Measurements from ENCODE around the gene MAP3K15. TPM values are rescaled to one million over a fixed set of nuclear protein-coding genes. Genes with fewer than 3 reads are reported as not detected.
"Not testable (repeated sequence)": the region's sequence is repeated elsewhere in the genome, so short reads cannot be mapped to it uniquely, and the experiment has no call there.

MAP3K15 gene
- polyA plus RNA-seq, 1 donor (not counting 4 experiments of a cell fraction or from before 2014, with no cell fraction given), result 0.03 TPM

DNA sequence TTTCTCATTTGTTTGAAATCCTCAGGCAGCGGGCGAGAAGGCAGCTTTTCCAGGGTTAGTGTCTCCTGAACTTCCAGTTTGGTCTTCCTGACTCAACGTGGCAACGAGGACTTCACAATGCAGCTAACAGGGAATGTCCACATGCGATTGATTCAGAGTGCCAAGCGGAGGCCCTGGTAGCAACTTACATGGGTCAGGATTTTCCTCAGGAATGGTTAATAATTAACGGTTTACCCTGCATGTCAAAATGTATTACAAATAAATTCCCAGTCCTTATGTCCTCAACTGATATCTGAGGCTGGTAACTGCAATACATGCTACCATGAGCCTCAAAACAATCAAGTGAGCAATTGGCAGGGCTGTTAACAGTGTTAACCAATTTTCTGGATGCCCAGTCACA, 67.2 kb downstream of the MAP3K15 start:
- H3K9me1 ChIP-seq (ENCODE audit: control insufficient read depth, extremely low read depth, insufficient read depth, low read length), result no peaks in the 10 kb centered on the region
- FAIRE-seq, result no peak
- no peaks in the 10 kb centered on the region for H3K79me2 ChIP-seq (ENCODE audit: control insufficient read depth, insufficient read depth, low read length)
- H3K36me3 ChIP-seq (ENCODE audit: control insufficient read depth in 2 of 2, extremely low read depth in 1 of 2, insufficient read depth in 2 of 2, low read length in 2 of 2), result no peaks in the 10 kb centered on the region
- no peak overlapping the region for H3K27ac ChIP-seq (ENCODE audit: control insufficient read depth, insufficient read depth, low read length)
- no peak overlapping the region for H3K4me3 ChIP-seq (ENCODE audit: control insufficient read depth in 2 of 3, extremely low read depth in 1 of 3, insufficient read depth in 2 of 3, low read depth in 1 of 3, low read length in 3 of 3)
- no peak overlapping the region for H3K4me2 ChIP-seq (ENCODE audit: control insufficient read depth, extremely low read depth, insufficient read depth, low read depth, low read length)
- no peaks in the 10 kb centered on the region for H4K20me1 ChIP-seq (ENCODE audit: control insufficient read depth, extremely low read depth, insufficient read depth, low read length)
- TF ChIP-seq EZH2 (IDR thresholded peaks at IDR 0.05; ENCODE audit: low read length), result no peak
- TF ChIP-seq CTCF (optimal IDR thresholded peaks at IDR 0.05 in 1 of 3, IDR thresholded peaks at IDR 0.05 in 1 of 3, conservative IDR thresholded peaks at IDR 0.05 in 1 of 3; ENCODE audit: extremely low read depth in 1 of 3, insufficient read depth in 2 of 3, low read length in 3 of 3), result no peak
- H3K9ac ChIP-seq (ENCODE audit: control insufficient read depth, extremely low read depth, insufficient read depth, low read length), result no peak overlapping the region
- H2AFZ ChIP-seq (ENCODE audit: control insufficient read depth, low read length), result no peak overlapping the region
- DNase-seq (ENCODE audit: low read depth, low spot score), result no peak
- H3K4me1 ChIP-seq (ENCODE audit: control insufficient read depth, extremely low read depth, insufficient read depth, low read length), result no peaks in the 10 kb centered on the region
- H3K9me3 ChIP-seq (ENCODE audit: control insufficient read depth, low read depth, low read length), result no peaks in the 10 kb centered on the region
- dilution Hi-C loops (cut with MboI; ENCODE audit: extremely low pct_ligation_motif_present, low sequenced_read_pairs), result no loop called here
- no peaks in the 10 kb centered on the region for H3K27me3 ChIP-seq (ENCODE audit: control insufficient read depth, extremely low read depth, insufficient read depth, low read length)

DNA sequence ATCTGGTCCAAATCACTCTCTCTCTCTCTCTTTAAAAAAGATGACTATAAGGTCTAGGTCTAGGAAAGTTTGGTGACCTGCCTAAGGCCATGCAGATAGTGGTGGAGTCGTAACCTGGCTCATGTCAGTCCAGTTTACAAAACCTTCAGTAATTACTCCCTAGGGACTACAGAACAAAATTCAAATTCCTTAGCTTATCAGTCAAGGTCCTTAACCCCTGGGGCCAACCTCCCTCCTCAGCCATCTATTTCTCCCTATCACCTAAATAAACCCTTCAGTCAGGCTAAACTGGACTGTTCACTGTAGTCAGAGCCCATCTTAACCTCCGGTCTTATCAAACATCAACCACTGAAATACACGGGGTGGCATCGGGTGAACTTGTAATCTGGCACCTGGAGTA, 68.9 kb downstream of the MAP3K15 start:
- no peak overlapping the region for H3K9ac ChIP-seq (ENCODE audit: control insufficient read depth, extremely low read depth, insufficient read depth, low read length)
- H3K36me3 ChIP-seq (ENCODE audit: control insufficient read depth in 2 of 2, extremely low read depth in 1 of 2, insufficient read depth in 2 of 2, low read length in 2 of 2), result no peaks in the 10 kb centered on the region
- no peak overlapping the region for H2AFZ ChIP-seq (ENCODE audit: control insufficient read depth, low read length)
- no peaks in the 10 kb centered on the region for H3K4me1 ChIP-seq (ENCODE audit: control insufficient read depth, extremely low read depth, insufficient read depth, low read length)
- no peak overlapping the region for H3K4me2 ChIP-seq (ENCODE audit: control insufficient read depth, extremely low read depth, insufficient read depth, low read depth, low read length)
- no peaks in the 10 kb centered on the region for H3K9me1 ChIP-seq (ENCODE audit: control insufficient read depth, extremely low read depth, insufficient read depth, low read length)
- no peaks in the 10 kb centered on the region for H3K79me2 ChIP-seq (ENCODE audit: control insufficient read depth, insufficient read depth, low read length)
- dilution Hi-C loops (cut with MboI; ENCODE audit: extremely low pct_ligation_motif_present, low sequenced_read_pairs), result no loop called here
- no peak for TF ChIP-seq EZH2 (IDR thresholded peaks at IDR 0.05; ENCODE audit: low read length)
- TF ChIP-seq CTCF (optimal IDR thresholded peaks at IDR 0.05 in 1 of 3, IDR thresholded peaks at IDR 0.05 in 1 of 3, conservative IDR thresholded peaks at IDR 0.05 in 1 of 3; ENCODE audit: extremely low read depth in 1 of 3, insufficient read depth in 2 of 3, low read length in 3 of 3), result no peak
- no peaks in the 10 kb centered on the region for H3K9me3 ChIP-seq (ENCODE audit: control insufficient read depth, low read depth, low read length)
- H4K20me1 ChIP-seq (ENCODE audit: control insufficient read depth, extremely low read depth, insufficient read depth, low read length), result no peaks in the 10 kb centered on the region
- no peak overlapping the region for H3K27ac ChIP-seq (ENCODE audit: control insufficient read depth, insufficient read depth, low read length)
- no peak overlapping the region for H3K4me3 ChIP-seq (ENCODE audit: control insufficient read depth in 2 of 3, extremely low read depth in 1 of 3, insufficient read depth in 2 of 3, low read depth in 1 of 3, low read length in 3 of 3)
- no peak for FAIRE-seq
- DNase-seq (ENCODE audit: low read depth, low spot score), result no peak
- no peaks in the 10 kb centered on the region for H3K27me3 ChIP-seq (ENCODE audit: control insufficient read depth, extremely low read depth, insufficient read depth, low read length)

DNA sequence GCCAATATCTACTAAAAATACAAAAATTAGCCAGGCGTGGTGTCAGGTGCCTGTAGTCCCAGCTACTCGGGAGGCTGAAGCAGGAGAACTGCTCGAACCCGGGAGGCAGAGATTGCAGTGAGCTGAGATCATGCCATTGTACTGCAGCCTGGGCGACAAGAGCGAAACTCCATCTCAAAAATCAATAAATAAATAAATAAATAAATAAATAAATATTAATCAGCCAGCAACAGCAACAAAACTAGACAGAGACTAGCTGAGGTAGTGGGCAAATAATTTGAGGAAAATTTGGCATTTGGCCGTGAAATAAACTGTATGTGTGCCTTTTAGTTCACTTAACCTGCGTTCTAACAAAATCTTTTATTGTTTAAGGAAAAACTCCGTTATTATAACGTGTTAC, 69.5 kb downstream of the MAP3K15 start:
- H3K4me3 ChIP-seq (ENCODE audit: control insufficient read depth in 2 of 3, extremely low read depth in 1 of 3, insufficient read depth in 2 of 3, low read depth in 1 of 3, low read length in 3 of 3); H3K4me2 ChIP-seq (ENCODE audit: control insufficient read depth, extremely low read depth, insufficient read depth, low read depth, low read length); H3K79me2 ChIP-seq (ENCODE audit: control insufficient read depth, insufficient read depth, low read length); H3K9me3 ChIP-seq (ENCODE audit: control insufficient read depth, low read depth, low read length); DNase-seq (ENCODE audit: low read depth, low spot score); H3K27ac ChIP-seq (ENCODE audit: control insufficient read depth, insufficient read depth, low read length); H3K9ac ChIP-seq (ENCODE audit: control insufficient read depth, extremely low read depth, insufficient read depth, low read length); dilution Hi-C loops (cut with MboI; ENCODE audit: extremely low pct_ligation_motif_present, low sequenced_read_pairs); H3K27me3 ChIP-seq (ENCODE audit: control insufficient read depth, extremely low read depth, insufficient read depth, low read length); H3K9me1 ChIP-seq (ENCODE audit: control insufficient read depth, extremely low read depth, insufficient read depth, low read length); H2AFZ ChIP-seq (ENCODE audit: control insufficient read depth, low read length); H4K20me1 ChIP-seq (ENCODE audit: control insufficient read depth, extremely low read depth, insufficient read depth, low read length); H3K36me3 ChIP-seq (ENCODE audit: control insufficient read depth in 2 of 2, extremely low read depth in 1 of 2, insufficient read depth in 2 of 2, low read length in 2 of 2); FAIRE-seq; H3K4me1 ChIP-seq (ENCODE audit: control insufficient read depth, extremely low read depth, insufficient read depth, low read length): not testable (repeated sequence)

Data from keratinocyte (primary cell).